NCI-H1048 (cell line): ENCODE data around the gene GH2.
"Not testable (repeated sequence)": the region's sequence is repeated elsewhere in the genome, so short reads cannot be mapped to it uniquely, and the experiment has no call there.

Experiments used
- DNase-seq: peaks from one replicate; lab custom pipeline; 2025; lab: John Stamatoyannopoulos, UW

The GH2 gene

GRCh38 chr17:63881935-63882601 lies at the start of gene GH2:
TSS of gene GH2 (minus strand) at chr17:63881944. CDS start at chr17:63881801, 143 bp downstream.
- DNase-seq = no peak

DNA sequence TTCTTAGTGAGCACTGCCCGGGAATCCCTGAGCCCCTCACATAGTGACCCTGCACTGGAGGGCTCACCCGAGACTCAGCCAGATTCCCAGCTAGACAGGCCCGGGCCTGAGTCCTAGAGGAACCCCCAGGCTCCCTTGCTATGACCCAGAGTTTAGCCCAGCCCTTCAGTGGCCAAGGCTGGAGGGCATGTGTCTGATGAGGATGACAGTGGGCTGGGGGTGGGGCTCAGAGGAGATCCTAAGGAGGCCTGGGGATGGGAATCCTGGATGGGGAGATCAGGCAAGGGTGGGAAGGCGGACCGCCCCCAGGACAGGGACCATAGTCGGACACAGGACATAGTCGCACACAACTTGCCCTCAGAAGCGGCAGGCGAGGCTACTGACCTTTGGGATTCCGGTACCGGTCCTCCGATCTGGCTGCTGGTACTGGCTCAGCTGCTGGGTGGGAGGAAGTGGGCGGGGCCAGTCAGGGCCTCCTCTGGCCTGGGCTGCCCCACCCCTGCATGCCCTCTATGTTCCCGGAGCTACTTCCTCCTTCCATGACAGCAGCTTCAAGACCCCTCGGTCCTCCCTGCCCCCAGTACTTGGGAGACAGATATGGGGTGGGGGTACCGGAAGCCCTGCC lies 49.3 kb upstream of the GH2 start:
- no peak for DNase-seq

DNA sequence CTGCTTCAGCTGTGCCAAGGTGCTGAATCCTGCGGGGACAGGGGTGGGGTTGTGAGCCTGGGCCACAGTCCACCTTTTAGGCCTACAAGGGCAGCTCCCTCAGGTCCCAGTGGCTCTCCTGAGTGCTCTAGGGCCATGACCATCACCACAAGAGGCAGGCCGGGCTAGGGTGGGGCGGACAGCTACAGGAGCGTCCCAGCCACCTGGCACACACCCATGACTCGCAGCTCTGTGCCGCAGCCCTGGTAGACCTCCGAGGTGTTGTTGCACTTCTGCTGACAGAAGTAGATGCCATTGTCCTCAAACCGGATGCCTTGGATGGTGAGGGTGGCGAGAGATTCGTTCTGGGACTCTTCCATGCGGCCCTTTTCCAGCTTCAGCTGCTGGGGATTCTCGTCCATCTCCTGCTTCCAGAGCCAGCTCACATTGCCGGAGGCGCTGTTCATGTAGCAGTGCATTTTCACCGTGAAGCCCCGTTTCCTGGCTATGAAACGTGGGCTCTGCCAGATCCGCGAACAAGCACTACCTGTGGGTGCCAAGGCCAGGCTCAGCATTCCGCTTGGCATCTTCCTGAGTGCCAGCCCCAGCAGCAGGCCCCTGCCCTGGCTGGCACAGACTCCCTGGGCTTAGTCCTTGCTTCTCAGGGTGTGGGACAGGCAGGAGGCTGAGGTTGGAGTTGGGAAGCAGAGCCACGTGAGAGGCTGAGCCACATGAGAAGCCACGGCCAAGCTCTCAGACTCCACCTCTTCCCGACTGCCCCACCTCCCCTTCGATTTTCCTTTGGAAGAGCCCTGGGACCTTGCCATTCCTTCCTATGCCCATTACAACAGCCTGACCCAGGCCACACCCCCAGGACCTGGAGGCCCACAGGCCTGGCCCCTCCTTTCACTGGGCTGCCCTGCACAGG lies 48.4 kb upstream of the GH2 start:
- DNase-seq = no peak

DNA sequence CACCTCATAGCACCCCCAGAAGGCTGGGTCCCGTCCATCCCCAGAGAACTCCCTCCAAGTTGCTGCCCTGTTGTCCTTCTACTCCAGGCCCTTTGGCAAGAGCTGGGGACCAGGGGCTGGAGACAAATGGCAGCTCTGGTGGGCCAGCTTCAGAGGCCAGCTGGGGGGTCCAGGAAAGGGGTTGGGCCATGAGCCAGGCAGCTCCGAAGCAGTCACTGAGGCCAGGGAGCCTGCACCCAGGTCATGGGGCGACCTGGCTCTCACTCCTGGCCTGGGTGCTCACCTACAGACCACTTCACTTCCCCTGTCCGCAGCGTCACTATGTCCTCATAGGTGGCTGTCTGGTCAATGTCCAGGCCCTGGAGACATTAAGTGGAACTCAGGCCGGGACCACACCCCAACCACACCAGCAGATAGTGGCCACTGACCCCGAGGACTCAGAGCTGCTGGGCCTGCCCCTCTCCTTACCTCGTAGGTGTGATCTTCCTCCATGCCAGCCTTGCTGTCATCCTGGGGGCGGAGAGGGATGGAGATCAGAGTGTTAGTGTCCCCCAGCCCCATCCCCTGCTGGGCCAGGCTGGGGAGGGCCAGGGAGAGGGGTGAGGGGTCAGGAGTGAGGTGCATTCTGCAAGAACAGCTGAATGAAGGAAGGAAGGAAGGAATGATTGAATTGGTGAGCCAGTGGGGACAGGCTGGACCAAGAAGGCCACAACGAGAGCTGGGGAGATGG lies 47.4 kb upstream of the GH2 start:
- no peak for DNase-seq

- no peak for DNase-seq
Observed at GRCh38 chr17:63928172-63928666, 46.5 kb upstream of the GH2 start.

DNA sequence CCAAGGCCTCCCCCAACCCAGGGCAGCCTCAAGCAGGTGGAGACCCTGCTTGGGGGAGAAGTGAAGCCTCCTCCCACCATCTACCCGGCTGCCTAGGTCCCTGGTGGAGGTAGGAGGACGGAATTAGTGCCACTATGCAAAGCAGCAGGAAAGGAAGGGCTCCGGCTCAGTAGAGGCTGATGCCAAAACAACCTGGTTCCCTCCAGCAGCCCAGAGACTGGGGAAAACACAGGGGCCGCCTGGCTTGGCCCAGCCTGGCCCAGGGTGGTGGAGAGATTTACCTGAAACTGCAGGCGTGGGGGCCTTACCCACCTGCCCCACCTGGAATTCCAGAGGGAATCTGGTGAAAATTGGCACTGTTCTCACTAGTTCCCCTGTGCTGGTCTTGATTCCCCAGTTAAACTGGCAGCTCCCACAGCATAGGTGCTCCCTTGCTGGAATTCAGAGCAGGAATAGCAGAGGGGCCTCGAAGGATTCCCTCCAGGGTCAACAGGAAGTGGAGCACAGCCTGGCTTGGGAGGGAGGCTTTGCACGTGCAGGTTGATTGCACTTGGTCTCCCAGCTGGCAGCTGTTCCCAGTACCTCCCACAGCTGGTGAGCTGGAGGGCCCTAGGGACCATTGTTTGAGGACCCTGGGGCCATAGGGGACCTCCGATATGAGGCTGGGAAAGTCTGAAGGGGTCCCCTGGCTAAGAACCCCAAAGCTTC lies 45.9 kb upstream of the GH2 start:
- no peak for DNase-seq

DNA sequence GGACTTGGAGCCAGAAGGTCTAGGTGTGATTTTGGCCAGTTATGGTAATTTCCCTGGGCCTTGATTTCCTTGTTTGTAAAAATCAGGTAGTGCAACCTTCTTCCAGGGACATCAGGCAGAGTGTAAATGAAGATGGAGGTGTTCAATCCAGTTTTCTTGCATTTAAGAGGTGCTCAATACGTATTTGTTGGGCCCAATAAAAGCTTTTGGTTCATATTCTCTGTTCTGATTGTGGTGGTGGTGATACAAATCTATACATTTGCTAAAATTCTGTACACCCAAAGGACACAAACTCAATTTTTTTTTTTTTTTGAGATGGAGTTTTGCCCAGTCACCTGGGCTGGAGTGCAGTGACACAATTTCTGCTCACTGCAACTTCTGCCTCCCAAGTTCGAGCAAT lies 44.4 kb upstream of the GH2 start:
- no peak for DNase-seq

DNA sequence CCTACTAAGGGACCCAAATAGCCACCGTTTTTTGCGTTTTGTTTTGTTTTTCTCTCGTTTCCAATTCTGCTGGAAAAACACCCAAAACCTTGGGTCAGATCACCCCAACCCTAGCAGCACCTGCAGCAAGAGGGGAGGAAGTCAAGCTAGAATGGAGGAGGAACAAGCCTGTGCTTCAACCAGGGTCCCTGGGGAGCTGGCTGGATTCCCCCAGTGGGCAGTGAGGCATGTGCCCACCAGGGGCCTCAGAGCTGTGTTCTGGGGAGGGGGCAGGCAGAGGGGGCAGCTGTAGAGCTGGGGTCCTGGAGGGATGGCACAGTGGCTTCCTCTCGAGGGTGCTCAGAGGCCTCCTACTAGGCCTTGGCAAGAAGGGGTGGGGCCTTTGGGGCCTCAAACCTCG lies 43.9 kb upstream of the GH2 start:
- DNase-seq = no peak

DNA sequence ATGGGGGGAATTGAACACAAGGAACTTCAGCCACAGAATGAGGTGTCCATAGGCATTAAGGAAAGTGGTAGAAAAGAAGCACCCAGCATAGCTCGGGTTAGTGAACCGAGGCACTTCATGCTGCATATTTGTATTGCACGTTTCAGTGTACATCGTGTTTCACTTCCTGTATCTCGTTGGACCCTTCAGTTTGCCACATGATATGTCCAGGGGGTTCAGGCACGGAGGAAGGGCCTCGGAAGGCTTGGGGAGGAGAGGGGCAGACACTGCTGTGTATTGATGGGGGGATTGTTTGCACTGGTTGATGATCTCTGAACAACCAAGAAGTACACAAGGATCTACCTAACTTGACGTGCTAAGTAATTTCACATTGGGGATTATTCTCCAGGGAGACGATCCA lies 40.7 kb upstream of the GH2 start:
- DNase-seq = not testable (repeated sequence)

DNA sequence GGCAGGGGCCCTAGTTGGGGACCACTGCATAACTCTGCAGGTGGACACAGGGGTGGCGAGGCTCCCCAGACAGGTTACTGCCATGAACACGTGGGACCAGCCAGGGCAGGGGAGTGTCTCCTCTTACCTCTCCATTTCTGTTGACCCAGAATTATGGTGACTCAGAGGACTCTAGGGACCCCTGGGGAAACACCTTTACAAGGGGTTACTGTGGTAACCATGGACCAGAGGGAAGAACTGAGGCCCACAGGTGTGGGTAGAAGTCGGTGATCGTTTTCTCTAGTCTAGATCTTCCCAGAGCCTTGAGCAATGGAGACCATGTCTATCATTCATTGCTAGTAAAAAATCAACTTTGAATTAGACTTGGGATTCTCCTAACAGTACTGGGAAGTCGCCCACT lies 39.0 kb upstream of the GH2 start:
- DNase-seq = not testable (repeated sequence)

DNA sequence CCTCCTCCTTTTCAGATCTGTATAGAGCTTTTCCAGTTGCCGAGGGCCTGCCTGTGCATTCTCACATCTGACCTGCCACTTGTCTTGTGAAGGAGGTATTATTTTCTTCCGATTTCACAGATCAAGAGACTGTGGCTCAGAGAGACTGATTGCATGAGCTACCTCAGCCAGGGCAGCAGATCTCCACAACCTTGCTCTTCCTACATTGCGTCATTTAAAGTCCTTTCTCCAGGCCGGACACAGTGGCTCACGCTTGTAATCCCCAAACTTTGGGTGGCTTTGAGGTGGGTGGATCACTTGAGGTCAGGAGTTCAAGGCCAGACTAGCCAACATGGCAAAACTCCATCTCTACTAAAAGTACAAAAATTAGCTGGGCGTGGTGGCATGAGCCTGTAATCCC lies 38.3 kb upstream of the GH2 start:
- not testable (repeated sequence) for DNase-seq

GRCh38 chr17:63919311-63919723 lies 37.6 kb upstream of the GH2 start:
- DNase-seq = no peak

GRCh38 chr17:63918789-63919305 lies 37.1 kb upstream of the GH2 start, which contains the start of gene GH1:
TSS of gene GH1 (minus strand) at chr17:63918839. CDS start at chr17:63918776, 63 bp downstream.
- not testable (repeated sequence) for DNase-seq

DNA sequence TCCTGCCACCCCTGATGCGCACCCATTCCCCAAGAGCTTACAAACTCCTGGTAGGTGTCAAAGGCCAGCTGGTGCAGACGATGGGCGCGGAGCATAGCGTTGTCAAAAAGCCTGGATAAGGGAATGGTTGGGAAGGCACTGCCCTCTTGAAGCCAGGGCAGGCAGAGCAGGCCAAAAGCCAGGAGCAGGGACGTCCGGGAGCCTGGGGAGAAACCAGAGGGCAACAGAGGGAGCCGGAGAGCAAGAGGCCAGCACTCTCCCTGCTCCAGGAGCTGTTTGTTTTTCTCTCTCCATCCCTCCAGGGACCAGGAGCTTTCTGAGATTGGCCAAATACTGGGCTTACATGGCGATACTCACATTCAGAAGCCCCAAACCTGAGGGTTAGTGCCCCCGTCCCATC lies 36.6 kb upstream of the GH2 start:
- no peak for DNase-seq

DNA sequence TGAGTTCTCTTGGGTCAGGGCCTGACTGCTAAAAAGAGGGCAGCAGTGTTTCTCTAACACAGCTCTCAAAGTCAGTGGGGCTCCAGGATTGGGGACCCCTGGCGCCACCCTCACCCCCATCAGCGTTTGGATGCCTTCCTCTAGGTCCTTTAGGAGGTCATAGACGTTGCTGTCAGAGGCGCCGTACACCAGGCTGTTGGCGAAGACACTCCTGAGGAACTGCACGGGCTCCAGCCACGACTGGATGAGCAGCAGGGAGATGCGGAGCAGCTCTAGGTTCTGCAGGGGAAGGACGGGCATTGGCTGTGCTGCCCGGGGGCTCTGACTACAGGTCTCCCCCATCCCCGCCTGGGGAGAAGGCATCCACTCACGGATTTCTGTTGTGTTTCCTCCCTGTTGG lies 35.9 kb upstream of the GH2 start:
- no peak for DNase-seq

GRCh38 chr17:63917206-63917605 lies 35.5 kb upstream of the GH2 start:
- DNase-seq = not testable (repeated sequence)

DNA sequence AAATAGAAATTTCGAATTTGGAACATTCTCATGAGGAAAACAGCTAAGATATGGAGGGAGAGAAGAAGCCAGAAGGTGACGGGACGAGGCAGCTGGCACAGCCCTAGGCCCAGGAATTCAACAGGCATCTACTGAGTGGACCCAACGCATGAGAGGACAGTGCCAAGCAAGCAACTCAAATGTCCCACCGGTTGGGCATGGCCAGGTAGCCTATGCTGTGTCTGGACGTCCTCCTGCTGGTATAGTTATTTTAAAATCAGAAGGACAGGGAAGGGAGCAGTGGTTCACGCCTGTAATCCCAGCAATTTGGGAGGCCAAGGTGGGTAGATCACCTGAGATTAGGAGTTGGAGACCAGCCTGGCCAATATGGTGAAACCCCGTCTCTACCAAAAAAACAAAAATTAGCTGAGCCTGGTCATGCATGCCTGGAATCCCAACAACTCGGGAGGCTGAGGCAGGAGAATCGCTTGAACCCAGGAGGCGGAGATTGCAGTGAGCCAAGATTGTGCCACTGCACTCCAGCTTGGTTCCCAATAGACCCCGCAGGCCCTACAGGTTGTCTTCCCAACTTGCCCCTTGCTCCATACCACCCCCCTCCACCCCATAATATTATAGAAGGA lies 34.9 kb upstream of the GH2 start:
- DNase-seq = no peak

DNA sequence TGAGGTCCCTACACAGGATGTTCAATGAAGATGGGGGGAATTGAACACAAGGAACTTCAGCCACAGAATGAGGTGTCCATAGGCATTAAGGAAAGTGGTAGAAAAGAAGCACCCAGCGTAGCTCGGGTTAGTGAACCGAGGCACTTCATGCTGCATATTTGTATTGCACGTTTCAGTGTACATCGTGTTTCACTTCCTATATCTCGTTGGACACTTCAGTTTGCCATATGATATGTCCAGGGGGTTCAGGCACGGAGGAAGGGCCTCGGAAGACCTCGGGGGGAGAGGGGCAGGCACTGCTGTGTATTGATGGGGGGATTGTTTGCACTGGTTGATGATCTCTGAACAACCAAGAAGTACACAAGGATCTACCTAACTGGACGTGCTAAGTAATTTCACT lies 34.0 kb upstream of the GH2 start:
- DNase-seq = not testable (repeated sequence)

DNA sequence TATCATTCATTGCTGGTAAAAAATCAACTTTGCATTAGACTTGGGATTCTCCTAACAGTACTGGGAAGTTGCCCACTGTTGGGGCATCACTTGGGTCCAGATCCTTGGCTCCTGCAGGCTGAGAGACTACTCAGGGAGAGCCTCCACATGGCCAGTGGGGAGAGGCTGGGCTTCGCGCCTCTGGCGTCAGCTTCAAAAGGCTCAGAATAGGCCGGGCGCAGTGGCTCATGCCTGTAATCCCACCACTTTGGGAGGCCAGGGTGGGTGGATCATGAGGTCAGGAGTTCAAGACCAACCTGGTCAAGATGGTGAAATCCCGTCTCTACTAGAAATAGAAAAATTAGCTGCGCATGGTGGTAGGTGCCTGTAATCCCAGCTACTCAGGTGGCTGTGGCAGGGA lies 32.7 kb upstream of the GH2 start:
- no peak for DNase-seq

GRCh38 chr17:63911657-63912100 lies 29.9 kb upstream of the GH2 start:
- DNase-seq = no peak
